ENCODE measurements around the gene LTF. TPM values are rescaled to one million over a fixed set of nuclear protein-coding genes. Genes with fewer than 3 reads are reported as not detected.

The LTF gene
- total and polyA plus RNA-seq, 9 of the 15 experiments (the other 6 are each of a cell fraction or from before 2014, with no cell fraction given): 0.07 TPM; not detected in 8

DNA sequence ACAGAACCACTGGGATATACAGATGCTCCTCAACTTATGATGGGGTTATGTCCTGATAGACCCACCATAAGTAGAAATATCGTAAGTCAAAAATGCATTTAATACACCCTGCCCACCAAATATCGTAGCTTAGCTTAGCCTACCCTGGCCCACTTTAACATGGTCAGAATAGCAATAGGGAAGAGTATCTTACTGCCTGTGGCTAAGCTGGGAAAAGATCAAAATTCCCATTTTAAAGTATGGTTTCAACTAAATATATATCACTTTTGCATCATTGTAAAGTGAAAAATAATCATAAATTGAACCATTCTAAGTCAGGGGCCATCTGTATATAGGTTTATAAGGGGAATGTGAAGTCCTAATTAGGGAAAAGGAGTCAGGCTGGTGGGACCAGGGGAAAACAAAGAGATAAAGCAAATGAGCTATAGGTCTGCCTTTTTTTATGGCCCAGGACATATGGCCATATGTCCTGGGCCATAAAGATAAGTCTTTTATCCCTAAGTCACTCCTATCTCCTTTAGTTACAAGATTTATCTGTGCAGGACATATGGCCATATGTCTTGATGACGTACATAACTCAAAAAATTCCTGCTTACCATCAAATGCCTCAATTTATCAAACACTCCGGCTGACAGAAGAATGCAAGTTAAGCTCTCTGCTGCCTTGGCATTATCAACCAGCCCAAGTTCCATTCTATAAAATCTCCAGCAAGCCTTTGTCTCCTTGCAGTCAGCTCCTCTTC is 44.3 kb upstream of the LTF start (continued):
- TF ChIP-seq ZNF584 (CRISPR knock-in tag; IDR thresholded peaks at IDR 0.05; ENCODE audit: low read depth) (peak; percentile 96), CBX5 (IDR thresholded peaks at IDR 0.05; ENCODE audit: borderline replicate concordance, low read depth) (no peak), TCFL5 (CRISPR knock-in tag; conservative IDR thresholded peaks at IDR 0.05) (peak; percentile 68), CBFA2T2 (conservative IDR thresholded peaks at IDR 0.05) (peak; percentile 100), ZNF121 (CRISPR knock-in tag; conservative IDR thresholded peaks at IDR 0.05) (no peak), HNRNPK (IDR thresholded peaks at IDR 0.05; ENCODE audit: low read depth, low read length, poor library complexity, severe bottlenecking) (no peak), CAMTA2 (CRISPR knock-in tag; conservative IDR thresholded peaks at IDR 0.05) (no peak), ARID2 (IDR thresholded peaks at IDR 0.05) (no peak), RNF2 (IDR thresholded peaks at IDR 0.05) (no peak; the same call in 1 of the 2 replicates), NUFIP1 (IDR thresholded peaks at IDR 0.05; ENCODE audit: partially characterized antibody) (peak; percentile 47), SRSF3 (IDR thresholded peaks at IDR 0.05; ENCODE audit: insufficient read depth, low read length) (no peak), KLF6 (CRISPR knock-in tag; IDR thresholded peaks at IDR 0.05; ENCODE audit: borderline replicate concordance) (peak; percentile 56; the same call in 1 of the 2 replicates), SMAD4 (CRISPR knock-in tag; conservative IDR thresholded peaks at IDR 0.05) (peak; percentile 97), FOSL1 (tag; conservative IDR thresholded peaks at IDR 0.05) (peak; percentile 94), ZNF444 (CRISPR knock-in tag; IDR thresholded peaks at IDR 0.05) (peak; percentile 66; the same call in 1 of the 2 replicates)
- TF ChIP-seq, protein P1, sequence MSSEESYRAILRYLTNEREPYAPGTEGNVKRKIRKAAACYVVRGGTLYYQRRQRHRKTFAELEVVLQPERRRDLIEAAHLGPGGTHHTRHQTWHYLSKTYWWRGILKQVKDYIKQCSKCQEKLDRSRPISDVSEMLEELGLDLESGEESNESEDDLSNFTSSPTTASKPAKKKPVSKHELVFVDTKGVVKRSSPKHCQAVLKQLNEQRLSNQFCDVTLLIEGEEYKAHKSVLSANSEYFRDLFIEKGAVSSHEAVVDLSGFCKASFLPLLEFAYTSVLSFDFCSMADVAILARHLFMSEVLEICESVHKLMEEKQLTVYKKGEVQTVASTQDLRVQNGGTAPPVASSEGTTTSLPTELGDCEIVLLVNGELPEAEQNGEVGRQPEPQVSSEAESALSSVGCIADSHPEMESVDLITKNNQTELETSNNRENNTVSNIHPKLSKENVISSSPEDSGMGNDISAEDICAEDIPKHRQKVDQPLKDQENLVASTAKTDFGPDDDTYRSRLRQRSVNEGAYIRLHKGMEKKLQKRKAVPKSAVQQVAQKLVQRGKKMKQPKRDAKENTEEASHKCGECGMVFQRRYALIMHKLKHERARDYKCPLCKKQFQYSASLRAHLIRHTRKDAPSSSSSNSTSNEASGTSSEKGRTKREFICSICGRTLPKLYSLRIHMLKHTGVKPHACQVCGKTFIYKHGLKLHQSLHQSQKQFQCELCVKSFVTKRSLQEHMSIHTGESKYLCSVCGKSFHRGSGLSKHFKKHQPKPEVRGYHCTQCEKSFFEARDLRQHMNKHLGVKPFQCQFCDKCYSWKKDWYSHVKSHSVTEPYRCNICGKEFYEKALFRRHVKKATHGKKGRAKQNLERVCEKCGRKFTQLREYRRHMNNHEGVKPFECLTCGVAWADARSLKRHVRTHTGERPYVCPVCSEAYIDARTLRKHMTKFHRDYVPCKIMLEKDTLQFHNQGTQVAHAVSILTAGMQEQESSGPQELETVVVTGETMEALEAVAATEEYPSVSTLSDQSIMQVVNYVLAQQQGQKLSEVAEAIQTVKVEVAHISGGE (CRISPR knock-in tag; IDR thresholded peaks at IDR 0.05): peak in 1 of 3 experiments; percentile 92; a peak in 2 of 6 replicates
- TF ChIP-seq, protein P2, sequence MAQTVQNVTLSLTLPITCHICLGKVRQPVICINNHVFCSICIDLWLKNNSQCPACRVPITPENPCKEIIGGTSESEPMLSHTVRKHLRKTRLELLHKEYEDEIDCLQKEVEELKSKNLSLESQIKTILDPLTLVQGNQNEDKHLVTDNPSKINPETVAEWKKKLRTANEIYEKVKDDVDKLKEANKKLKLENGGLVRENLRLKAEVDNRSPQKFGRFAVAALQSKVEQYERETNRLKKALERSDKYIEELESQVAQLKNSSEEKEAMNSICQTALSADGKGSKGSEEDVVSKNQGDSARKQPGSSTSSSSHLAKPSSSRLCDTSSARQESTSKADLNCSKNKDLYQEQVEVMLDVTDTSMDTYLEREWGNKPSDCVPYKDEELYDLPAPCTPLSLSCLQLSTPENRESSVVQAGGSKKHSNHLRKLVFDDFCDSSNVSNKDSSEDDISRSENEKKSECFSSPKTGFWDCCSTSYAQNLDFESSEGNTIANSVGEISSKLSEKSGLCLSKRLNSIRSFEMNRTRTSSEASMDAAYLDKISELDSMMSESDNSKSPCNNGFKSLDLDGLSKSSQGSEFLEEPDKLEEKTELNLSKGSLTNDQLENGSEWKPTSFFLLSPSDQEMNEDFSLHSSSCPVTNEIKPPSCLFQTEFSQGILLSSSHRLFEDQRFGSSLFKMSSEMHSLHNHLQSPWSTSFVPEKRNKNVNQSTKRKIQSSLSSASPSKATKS (CRISPR knock-in tag; IDR thresholded peaks at IDR 0.05): no peak
- TF ChIP-seq, protein P3, sequence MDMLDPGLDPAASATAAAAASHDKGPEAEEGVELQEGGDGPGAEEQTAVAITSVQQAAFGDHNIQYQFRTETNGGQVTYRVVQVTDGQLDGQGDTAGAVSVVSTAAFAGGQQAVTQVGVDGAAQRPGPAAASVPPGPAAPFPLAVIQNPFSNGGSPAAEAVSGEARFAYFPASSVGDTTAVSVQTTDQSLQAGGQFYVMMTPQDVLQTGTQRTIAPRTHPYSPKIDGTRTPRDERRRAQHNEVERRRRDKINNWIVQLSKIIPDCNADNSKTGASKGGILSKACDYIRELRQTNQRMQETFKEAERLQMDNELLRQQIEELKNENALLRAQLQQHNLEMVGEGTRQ (CRISPR knock-in tag; IDR thresholded peaks at IDR 0.05): no peak
- TF ChIP-seq, protein P4, sequence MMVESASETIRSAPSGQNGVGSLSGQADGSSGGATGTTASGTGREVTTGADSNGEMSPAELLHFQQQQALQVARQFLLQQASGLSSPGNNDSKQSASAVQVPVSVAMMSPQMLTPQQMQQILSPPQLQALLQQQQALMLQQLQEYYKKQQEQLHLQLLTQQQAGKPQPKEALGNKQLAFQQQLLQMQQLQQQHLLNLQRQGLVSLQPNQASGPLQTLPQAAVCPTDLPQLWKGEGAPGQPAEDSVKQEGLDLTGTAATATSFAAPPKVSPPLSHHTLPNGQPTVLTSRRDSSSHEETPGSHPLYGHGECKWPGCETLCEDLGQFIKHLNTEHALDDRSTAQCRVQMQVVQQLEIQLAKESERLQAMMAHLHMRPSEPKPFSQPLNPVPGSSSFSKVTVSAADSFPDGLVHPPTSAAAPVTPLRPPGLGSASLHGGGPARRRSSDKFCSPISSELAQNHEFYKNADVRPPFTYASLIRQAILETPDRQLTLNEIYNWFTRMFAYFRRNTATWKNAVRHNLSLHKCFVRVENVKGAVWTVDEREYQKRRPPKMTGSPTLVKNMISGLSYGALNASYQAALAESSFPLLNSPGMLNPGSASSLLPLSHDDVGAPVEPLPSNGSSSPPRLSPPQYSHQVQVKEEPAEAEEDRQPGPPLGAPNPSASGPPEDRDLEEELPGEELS (CRISPR knock-in tag; IDR thresholded peaks at IDR 0.05; ENCODE audit: borderline replicate concordance): no peak

All from K562 (cell line).